Hematopoietic multipotent progenitor cell treated with erythropoietin and hydrocortisone succinate and interleukin-3 and kit ligand, for 8 days (in vitro differentiated cells): ENCODE data around the gene CCDC8.
"Not testable (repeated sequence)": the region's sequence is repeated elsewhere in the genome, so short reads cannot be mapped to it uniquely, and the experiment has no call there.

Experiments used
- DNase-seq: peaks from one replicate; pipeline ENCODE4 v3.0.0-alpha.2; 2015

CCDC8 gene

DNA sequence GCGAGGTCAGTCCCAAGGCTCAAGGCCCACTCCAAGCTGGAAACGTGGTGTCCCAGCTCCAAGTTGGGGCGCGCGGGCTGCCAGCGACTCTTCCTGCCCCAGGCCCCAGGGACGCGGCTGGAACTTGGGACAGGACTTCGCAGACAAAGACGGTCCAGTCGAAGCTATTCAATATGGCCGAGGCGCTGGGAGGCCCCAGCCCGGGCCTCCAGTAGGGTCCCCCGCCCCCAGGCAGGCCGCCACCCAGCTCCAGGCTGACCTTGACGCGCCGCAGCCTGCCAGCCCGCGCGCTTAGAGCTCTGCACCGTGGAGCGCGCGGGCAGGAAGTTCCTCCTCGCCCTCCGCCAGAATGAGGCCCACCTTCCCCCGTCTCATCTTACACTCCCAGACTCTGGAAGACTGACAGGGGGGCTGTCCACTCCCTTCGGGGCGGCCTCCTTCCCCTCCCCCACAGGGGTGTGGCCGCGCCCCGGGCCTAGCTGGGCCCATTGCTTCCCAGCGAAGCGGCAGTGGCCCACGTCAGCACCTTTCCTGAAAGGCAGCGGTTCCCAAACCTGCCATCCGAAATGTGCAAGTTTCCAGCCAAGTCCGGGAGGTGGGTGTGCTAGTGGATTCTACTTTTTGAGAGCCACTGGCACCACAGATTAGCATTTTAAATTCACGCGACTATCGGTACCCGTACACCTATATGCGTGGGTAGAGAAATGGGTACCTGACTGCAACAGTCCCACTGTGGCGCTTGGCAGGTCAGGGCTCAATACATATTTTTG is at the start of gene CCDC8:
Gene CCDC8, minus strand, starts transcription at position 303 of the 770 bp plus-strand sequence. CDS start 754 bp downstream, outside the sequence.
- peak; percentile 26 for DNase-seq

DNA sequence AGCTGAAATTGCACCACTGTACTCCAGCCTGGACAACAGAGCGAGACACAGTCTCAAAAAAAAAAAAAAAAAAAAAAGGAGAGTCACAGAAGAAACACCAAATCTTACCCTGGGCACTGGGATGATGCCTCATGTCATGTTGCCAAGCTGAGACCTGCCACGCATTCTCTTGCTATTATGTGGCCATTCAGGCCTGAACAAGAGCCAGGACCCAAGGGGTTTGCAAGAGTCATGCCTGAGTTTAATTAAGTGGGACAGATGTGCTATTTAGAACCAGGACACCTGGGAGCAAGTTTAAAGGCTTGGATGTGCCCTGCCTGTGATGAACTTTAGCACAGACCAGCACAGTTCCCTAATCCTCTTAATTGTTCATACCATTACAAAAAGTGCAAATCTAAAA is 48.2 kb upstream of the CCDC8 start:
- no peak for DNase-seq

DNA sequence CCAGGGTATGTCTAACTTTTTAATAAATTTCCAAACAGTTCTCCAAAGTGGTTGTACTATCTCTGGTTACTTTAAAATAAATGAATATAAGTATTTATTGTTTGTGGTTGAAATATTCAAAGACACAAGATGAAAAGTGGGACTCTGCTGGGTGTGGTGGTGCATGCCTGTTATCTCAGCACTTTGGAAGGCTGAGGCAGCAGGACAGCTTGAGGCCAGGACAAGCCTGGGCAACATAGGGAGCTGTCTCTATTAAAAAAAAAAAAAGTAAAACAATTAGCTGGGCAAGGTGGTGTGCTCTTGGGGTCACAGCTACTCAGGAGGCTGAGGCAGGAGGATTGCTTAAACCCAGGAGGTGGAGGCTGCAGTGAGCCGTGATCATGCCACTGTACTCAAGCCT is 47.6 kb upstream of the CCDC8 start:
- peak; percentile 9 for DNase-seq

- DNase-seq: no peak
Measured at GRCh38 chr19:46460055-46460454, 46.7 kb upstream of the CCDC8 start.

GRCh38 chr19:46456930-46457329 is 43.6 kb upstream of the CCDC8 start:
- no peak for DNase-seq

GRCh38 chr19:46454244-46454643 is 40.9 kb upstream of the CCDC8 start:
- DNase-seq: no peak

- DNase-seq: no peak
Measured at GRCh38 chr19:46453661-46454060, 40.3 kb upstream of the CCDC8 start.

- DNase-seq: no peak
Measured at GRCh38 chr19:46452186-46452585, 38.8 kb upstream of the CCDC8 start.

DNA sequence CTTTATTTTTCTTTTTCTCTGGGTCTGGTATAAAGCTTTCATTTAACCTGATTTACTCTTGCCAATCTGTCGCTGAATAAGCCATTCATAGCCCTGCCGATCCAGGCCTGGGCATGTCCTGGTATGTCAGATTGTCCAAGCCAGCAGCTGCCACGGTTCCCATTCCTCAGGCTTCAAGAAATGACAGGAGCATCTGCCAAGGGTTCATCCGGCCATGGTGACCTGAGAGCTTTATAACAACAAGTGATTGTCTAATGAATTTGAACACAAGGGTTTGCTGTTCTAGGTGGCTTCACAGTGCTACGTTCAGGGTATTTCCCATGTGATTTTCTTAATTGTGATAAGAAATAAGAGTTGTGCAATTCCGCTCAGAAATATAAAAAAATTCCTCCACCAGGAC is 38.0 kb upstream of the CCDC8 start:
- DNase-seq: no peak

DNA sequence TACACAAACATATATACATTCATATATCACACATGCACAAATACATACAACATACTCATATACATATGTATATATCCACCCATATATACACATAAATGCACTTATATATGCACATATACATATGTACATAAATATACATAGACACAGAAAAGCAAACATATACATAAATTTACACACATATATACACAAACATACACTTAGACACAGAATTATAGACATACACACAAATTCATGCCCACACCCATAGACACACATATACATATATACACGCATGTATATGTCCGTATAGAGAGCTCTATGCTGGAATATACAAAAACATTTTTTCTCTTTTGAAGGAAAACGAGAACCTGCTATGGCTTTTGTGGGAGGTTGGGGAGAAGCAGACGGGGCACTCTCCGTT is 37.4 kb upstream of the CCDC8 start:
- no peak for DNase-seq

DNA sequence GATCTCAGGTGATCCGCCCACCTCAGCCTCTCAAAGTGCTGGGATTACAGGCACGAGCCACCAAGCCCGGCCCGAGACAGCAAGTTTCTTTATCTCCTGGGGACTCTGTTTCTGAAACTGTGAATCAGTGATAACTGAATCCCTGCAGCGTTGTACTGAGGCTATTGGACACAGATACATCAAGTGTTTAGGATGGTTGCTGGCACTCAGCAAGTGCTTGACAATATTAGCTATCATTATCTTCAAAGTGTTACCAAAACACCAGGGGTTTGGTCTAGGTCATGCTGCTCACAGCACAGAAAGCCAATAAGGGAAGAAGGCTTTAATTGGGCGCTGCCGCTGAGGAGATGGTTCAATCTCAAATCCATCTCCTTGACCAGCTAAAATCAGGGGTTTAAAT is 35.9 kb upstream of the CCDC8 start:
- DNase-seq: no peak

DNA sequence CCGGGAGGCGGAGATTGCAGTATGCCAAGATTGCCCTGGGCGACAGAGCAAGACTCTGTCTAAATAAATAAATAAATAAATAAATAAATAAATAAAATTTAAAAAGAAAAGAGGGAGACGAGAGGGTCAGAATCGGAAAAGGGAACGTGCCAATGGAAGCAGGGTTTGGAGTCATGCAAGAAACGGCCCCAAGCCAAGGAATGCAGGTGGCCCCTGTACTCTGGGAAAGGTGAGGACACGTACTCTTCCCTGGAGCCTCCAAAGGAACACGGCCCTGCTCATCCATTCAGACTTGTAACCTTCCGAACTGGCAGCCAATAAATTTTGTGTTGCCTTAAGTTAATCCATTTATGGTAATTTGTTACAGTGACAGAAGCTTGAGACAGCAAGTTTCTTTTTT is 35.2 kb upstream of the CCDC8 start:
- no peak for DNase-seq

DNA sequence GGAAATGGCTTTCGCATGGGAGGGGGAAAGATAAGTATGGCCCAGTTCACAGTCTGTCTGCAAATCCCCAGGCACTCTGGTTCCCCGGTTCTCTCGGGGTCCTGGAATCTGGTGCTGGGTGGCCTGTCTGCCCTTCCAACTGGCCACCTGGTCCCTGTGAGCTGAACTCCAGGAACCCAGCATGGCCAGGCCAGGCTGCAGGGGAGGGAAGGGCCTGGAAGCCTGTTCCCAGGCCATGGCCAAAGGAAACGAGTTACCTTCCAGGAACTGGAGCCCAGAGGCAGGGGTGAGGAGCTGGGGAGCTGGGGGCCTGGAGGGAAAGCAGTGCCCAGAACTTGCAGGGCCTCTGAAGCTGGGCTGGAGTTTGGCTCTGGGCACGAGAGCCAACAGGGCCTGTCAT is 34.5 kb upstream of the CCDC8 start:
- no peak for DNase-seq

DNA sequence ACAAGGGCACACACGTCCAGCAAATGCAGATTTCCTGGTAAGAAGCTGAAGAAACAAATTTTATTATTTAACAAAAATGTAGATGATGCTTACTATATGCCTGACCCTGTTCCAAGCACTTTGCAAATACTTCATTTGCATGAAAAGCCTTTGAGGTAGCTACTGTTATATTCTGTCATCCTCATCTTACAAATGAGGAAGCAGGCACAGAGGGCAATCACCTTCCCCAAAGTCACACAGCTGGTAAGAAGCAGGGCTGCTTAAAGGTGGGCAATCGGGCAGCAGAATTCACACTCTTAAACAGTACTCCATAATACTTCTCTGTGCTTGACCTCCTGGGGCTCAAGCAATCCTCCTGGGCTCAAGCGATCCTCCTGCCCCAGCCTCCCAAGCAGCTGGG is 33.6 kb upstream of the CCDC8 start:
- no peak for DNase-seq

DNA sequence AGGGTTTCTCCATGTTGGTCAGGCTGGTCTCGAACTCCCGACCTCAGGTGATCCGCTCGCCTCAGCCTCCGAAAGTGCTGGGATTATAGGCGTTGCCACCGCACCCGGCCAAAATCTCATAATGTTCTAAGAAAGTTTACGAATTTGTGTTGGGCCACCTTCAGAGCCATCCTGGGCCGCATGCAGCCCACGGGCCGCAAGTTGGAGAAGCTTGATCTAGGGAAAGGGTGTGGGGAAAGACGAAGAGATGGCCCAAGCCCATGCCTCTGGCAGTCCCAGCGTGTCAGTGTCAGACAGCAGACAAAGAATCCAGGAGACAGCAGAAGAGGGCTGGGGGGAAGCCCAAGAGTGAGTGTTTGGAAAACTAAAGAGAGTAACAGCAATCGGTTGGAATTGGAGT is 32.7 kb upstream of the CCDC8 start:
- no peak for DNase-seq

- DNase-seq: no peak
Measured at GRCh38 chr19:46442808-46443450, 29.6 kb upstream of the CCDC8 start.

DNA sequence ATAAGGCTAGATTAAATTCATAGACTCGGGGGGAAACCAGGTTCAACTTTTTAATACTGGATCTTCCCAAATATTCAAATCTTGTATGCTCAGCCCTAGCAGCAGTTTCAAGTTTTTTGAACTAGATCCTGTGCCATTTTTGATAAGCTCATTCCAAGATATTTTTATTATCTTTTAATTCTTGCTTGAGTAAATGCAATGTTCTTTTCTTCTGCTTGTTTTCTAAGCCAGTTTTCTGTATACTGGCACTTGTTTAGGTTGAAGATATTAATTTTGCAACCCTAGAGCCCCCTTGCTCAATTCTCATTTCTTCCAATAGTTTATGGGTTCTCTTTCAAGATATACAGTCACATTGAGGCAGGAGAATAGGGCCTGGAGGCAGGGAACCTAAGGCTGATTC is 28.5 kb upstream of the CCDC8 start:
- no peak for DNase-seq

GRCh38 chr19:46435689-46436088 is 22.3 kb upstream of the CCDC8 start:
- not testable (repeated sequence) for DNase-seq

DNA sequence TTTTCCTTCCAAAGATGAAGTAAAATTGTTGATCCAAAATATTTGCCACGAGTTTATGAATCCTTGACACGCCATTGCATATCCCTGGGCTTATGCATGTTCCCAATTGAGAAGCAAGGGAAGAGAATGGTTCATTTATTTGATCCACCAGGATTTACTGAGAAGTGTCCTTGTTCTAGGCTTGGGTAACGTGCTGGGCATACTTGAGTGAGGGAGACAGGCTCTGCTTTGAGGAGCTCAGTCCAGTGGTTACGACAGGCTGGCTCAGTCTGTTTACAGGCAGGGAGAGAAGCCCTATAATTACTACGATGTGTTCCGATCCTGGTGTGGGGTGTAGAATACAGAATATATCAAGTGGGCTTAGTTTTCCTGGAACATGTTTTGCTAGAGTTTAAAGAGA is 21.6 kb upstream of the CCDC8 start:
- no peak for DNase-seq

DNA sequence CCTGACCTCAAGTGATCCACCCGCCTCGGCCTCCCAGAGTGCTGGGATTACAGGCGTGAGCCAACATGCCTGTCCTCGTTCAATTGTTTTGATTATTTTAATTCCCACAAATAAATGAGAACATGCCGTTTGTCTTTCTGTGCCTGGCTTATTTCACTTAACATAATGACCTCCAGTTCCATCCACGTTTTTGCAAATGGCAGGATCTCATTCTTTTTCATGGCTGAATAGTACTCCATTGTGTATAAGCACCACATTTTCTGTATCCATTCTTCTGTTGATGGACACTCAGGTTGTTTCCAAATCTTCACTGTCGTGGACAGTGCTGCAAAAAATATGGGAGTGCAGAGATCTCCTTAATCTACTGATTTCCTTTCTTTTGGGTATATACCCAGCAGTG is 20.1 kb upstream of the CCDC8 start:
- DNase-seq: not testable (repeated sequence)

GRCh38 chr19:46431824-46432223 is 18.5 kb upstream of the CCDC8 start:
- DNase-seq: no peak

DNA sequence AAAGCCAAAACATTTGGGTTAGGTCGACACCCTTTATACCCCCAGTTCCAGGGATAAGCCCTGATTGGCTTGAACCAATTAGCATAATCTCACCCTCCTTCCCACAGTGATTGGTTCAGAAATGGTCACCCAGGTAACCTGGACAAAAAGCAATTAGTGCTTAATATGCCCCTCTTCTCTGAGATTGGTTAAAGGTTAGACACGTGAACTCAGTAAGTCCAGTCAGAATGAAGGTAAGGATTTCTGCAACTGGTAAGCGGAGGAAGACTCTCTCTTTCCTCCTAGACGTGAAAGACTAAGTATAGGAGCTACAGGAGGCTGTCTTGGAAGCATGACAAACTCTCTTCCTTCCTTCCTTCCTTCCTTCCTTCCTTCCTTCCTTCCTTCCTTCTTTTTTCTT is 16.6 kb upstream of the CCDC8 start:
- no peak for DNase-seq

DNA sequence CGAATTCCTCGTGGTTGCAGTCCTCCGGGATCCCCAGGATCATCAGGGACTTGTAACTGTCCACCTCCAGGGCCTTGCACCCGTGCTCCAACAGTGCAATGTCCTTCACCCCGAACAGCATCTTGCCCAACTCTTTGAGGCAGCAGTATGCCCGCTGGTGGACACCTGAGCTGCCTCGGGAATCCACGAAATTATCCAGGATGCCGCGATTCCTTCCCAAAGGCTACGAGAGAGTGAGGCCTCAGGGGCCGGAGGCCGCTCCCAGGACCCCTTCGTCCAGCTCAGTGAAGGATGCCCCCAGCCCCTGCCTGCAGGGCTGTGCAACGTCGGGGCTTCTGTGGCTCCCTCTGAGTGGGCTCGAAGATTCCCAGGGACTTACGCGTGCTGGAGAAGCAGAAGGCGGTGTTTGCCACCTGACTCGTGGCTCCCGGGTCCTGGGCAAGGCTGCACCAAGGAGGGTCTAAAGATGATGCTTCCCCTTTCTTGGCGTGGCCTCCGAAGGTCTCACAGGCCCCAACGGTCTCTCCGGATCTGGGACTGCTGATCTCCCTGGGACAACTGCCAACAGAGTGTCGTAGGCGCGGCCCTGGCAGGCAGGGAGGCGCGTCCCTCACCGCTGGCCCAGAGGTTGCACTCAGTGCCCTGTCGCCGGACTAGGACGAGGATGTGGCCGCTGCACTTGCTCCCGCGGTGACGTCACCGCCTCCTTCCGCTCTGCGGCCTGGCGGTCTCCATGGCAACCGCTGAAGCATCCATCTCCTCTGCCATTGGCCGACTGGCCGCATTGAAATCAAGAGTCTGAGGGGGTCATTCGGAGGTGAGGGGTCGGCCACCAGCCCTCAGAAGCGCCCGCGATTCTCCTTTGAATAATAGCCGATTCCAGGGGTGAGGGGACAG is 15.1 kb upstream of the CCDC8 start, which contains the start of gene PNMA8C:
Gene PNMA8C, minus strand, starts transcription at position 698 of the 897 bp plus-strand sequence. Its CDS starts 577 bp downstream, at position 121.
- DNase-seq: peak; percentile 71
